Stomach (tissue), 9 donors: ENCODE results near the gene SYT3. TPM values are rescaled to one million over a fixed set of nuclear protein-coding genes. Genes with fewer than 3 reads are reported as not detected.

Source experiments
- DNase-seq, 2 donors: peaks; one replicate each; pipeline versions ENCODE4 v3.0.0 to v3.0.0-alpha.2; 2013 to 2019
- H3K27ac ChIP-seq, 5 donors: fragments of 200-600 bp in 4 of 5; sonication (generic) in 4 of 5; one replicate each; pipeline ENCODE4 v1.5.1; 2013 to 2019; ENCODE audit warnings: mild to moderate bottlenecking in 1 of 5, moderate library complexity in 1 of 5
- H3K27me3 ChIP-seq, 3 donors: fragments of 200-600 bp; sonication (generic); one replicate each; pipeline ENCODE4 v1.5.1; 2017 to 2019; ENCODE audit warnings: mixed run types in 1 of 3
- H3K36me3 ChIP-seq, 4 donors: fragments of 200-600 bp; sonication (generic); 1 replicate in 3 of 4; 2 replicates in 1 of 4; pipeline ENCODE4 v1.5.1; 2016 to 2019
- H3K4me1 ChIP-seq, 4 donors: fragments of 200-600 bp; sonication (generic); one replicate each; pipeline ENCODE4 v1.5.1; 2016 to 2019
- H3K4me3 ChIP-seq, 4 donors: fragments of 200-600 bp; sonication (generic) in 3 of 4; one replicate each; pipeline ENCODE4 v1.5.1; 2016 to 2019; ENCODE audit warnings: mild to moderate bottlenecking in 1 of 4
- H3K9me3 ChIP-seq, 4 donors: fragments of 200-600 bp; sonication (generic); one replicate each; pipeline ENCODE4 v1.5.1; 2016 to 2019
- CTCF ChIP-seq, 7 experiments: fragments of 450-650 bp in 4 of 7; fragments of 200-600 bp in 3 of 7; sonication (generic) in 3 of 7; IDR thresholded peaks; one replicate each; pipeline ENCODE4 v1.5.1; 2016 to 2019; ENCODE audit warnings: antibody characterized with exemption in 7 of 7, control low read depth in 2 of 7, mild to moderate bottlenecking in 1 of 7
- EP300 ChIP-seq: sonication (generic); formaldehyde crosslinking; IDR thresholded peaks from one replicate; pipeline ENCODE4 v1.6.1; 2017; ENCODE audit warnings: antibody characterized with exemption
- POLR2A ChIP-seq, 4 donors: fragments of 450-650 bp; IDR thresholded peaks; one replicate each; pipeline ENCODE4 v1.6.1; 2016; ENCODE audit warnings: antibody characterized with exemption in 4 of 4, control low read depth in 2 of 4, mild to moderate bottlenecking in 1 of 4, moderate library complexity in 1 of 4
- POLR2AphosphoS5 ChIP-seq, 3 donors: sonication (generic); formaldehyde crosslinking; IDR thresholded peaks; one replicate each; pipeline ENCODE4 v1.6.1; 2016; ENCODE audit warnings: antibody characterized with exemption in 3 of 3
- WGBS, 5 donors: extraction: QIAGEN DNeasy Blood & Tissue Kit in 3 of 5; methylation state at CpG; one replicate each; pipeline versions ENCODE4 v1.1.5 to v1.1.7; 2013 to 2018; 5-methylcytosine and 5-hydroxymethylcytosine counted together
- intact Hi-C: fragments of 100-400 bp; cut with DNase I; formaldehyde crosslinking; loops from one replicate; pipeline ENCODE4 v1.15.1; 2023; ENCODE audit warnings: low total_unique reads
- polyA plus RNA-seq, 3 donors: library from polyadenylated mRNA; stranded (reverse); fragments of 200-250 nt; gene quantifications; one replicate each; pipeline ENCODE4 v1.2.3, GENCODE V29; 2013
- total RNA-seq, 5 donors: library from RNA; depleted of rRNA; stranded (reverse); fragments of >200 nt; gene quantifications; one replicate each; pipeline versions ENCODE4 v1.1.0 to v1.2.3, GENCODE V29; 2014 to 2016
- donor health status: healthy with polysubstance abuse.
- donor health status: Bipolar disorder and iron deficiency.
- donor health status: healthy.

The SYT3 gene
- total and polyA plus RNA-seq, 8 donors = 0.13 to 1.3 (median 0.14) TPM; not detected in 5

- no peak for DNase-seq
- Histone ChIP-seq H3K27me3 (peaks cover 37 to 95% (median 69%) of the 10 kb centered on the region in 3 donors), H3K4me1 (peaks cover 9 to 27% (median 16%) of the 10 kb centered on the region in 4 donors), H3K4me3 (no peak overlapping the region), H3K9me3 (no peaks in the 10 kb centered on the region), H3K36me3 (no peaks in the 10 kb centered on the region), H3K27ac (no peak overlapping the region)
- TF ChIP-seq EP300 = no peak
- no peak for TF ChIP-seq POLR2A (IDR thresholded peaks at IDR 0.05)
- no peak for TF ChIP-seq CTCF (IDR thresholded peaks at IDR 0.05)
- no peak for TF ChIP-seq POLR2AphosphoS5 (IDR thresholded peaks at IDR 0.05)
- WGBS, 5 donors = 1 to 9% (median 4%) methylated on average over 25 to 49 of the region's 49 CpGs
- intact Hi-C loops = no loop called here
These were observed 28.7 kb upstream of the SYT3 start for GRCh38 chr19:50668416-50668815.

GRCh38 chr19:50667759-50668231, 28.1 kb upstream of the SYT3 start:
- H3K4me1 ChIP-seq = peaks cover 9 to 27% (median 16%) of the 10 kb centered on the region in 4 donors
- intact Hi-C loops = no loop called here
- H3K27me3 ChIP-seq = peaks cover 37 to 95% (median 69%) of the 10 kb centered on the region in 3 donors
- TF ChIP-seq EP300 (no peak), CTCF (IDR thresholded peaks at IDR 0.05) (no peak), POLR2A (IDR thresholded peaks at IDR 0.05) (no peak), POLR2AphosphoS5 (IDR thresholded peaks at IDR 0.05) (no peak)
- WGBS, 5 donors = 0 to 5% (median 3%) methylated on average over 4 to 58 of the region's 58 CpGs; no CpG with 5 or more reads in 1 of the 5 donors
- no peaks in the 10 kb centered on the region for H3K9me3 ChIP-seq
- H3K27ac ChIP-seq = no peak overlapping the region
- DNase-seq = no peak
- no peaks in the 10 kb centered on the region for H3K36me3 ChIP-seq
- peak overlapping the region in 1 of 4 donors; percentile 19 for H3K4me3 ChIP-seq

- intact Hi-C loops = no loop called here
- WGBS, 5 donors = 5 to 14% (median 6%) methylated on average over 21 to 56 of the region's 56 CpGs
These were observed 27.6 kb upstream of the SYT3 start for GRCh38 chr19:50667177-50667758.

More at GRCh38 chr19:50667177-50667758, 27.6 kb upstream of the SYT3 start:
- H3K27ac ChIP-seq = no peak overlapping the region
- H3K4me3 ChIP-seq = peak overlapping the region in 1 of 4 donors; percentile 19
- no peaks in the 10 kb centered on the region for H3K36me3 ChIP-seq
- DNase-seq = no peak
- no peak for TF ChIP-seq POLR2AphosphoS5 (IDR thresholded peaks at IDR 0.05)
- no peak for TF ChIP-seq CTCF (IDR thresholded peaks at IDR 0.05)
- no peak for TF ChIP-seq POLR2A (IDR thresholded peaks at IDR 0.05)
- TF ChIP-seq EP300 = no peak
- H3K4me1 ChIP-seq = peaks cover 9 to 27% (median 16%) of the 10 kb centered on the region in 4 donors
- no peaks in the 10 kb centered on the region for H3K9me3 ChIP-seq
- peaks cover 37 to 95% (median 66%) of the 10 kb centered on the region in 3 donors for H3K27me3 ChIP-seq
